HG03558 (cell line): Measurements from ENCODE around the gene NKIRAS2.

ENCODE experiments used
- ATAC-seq: cut with Tn5 transposase; IDR thresholded peaks from one replicate; pipeline ENCODE4 v1.9.1; 2021; ENCODE audit warnings: moderate number of reproducible peaks; ENCODE audit not compliant: unreplicated experiment; ENCODE audit errors: extremely low read depth

The NKIRAS2 gene

DNA sequence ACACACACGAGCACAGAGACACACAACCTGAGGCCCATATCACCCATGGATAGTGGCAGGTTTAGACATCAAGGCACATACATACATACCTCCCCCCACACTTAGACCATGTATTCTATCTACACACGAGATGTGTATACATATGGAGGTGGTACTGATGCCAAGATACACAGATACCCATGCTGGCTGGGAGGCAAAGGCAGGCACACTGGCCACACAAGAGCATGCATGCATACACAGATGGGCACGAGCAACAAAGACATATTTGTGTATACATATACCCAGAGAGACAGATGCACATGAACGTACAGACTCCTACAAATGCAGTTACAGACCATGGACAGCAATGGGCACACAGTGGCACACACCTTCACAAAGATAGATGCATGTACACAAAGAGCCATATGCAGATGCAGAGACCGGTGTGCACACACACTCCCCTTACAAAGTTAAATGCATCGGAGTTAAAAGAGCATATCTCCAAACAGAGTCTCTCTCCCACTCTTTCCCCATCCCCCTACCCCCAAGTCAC is 32.5 kb downstream of the NKIRAS2 start:
- ATAC-seq = no peak

DNA sequence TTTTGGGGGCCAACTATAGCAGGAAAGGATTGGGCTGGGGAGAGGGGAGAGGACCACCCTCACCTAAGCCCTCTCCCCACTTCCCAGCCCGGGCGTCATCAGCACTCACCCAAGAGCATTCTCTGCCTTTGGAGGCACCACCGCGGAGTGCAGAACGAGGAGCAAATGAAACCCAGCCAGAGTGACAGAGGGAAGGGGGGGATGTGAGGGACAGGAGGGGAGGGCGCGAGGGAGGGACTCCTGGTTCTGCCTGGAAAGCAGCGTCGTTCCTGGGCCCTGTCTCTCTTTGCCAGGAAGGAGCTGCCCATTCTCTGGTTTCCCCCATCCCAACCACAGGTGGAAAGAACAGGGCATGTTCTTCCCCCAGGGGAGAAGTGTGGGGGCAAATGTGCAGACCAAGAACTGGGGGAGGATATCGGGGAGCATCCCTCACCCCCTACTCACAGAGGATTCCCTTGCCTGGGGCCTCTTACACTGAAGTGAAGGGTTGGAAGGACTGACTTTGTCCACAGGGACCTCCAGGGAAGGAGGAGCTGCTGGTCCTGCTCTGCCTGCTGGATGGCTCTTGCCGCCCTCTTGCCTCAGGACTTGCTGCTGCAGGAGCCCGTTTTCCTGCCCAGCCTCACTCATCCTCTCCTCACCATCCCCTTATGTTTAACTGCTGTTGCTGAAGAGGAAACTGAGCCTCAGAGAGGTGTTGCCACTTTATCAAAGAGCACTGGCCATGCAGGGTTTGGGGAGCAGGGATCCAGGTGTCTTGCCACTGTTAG is 34.0 kb downstream of the NKIRAS2 start:
- ATAC-seq = no peak

DNA sequence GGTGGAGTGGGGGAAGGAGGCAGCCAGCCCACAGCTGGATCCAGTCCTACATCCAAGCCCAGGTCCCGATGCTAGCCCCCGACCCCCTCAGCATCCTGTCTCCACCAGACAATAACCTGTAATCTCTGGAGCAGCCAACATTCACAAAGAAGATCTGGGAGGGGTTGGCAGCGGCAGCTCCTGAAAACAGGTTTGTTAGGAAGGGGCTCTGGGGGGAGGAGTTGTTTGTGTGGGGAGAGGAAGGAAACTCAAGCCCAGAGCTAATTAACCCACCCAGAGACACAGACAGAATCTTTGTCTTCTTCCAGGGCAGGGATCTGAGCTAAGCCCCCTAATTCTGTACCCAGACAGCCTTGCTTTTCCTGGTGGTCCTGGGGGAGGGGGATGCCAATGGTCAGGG is 35.1 kb downstream of the NKIRAS2 start:
- ATAC-seq = no peak

DNA sequence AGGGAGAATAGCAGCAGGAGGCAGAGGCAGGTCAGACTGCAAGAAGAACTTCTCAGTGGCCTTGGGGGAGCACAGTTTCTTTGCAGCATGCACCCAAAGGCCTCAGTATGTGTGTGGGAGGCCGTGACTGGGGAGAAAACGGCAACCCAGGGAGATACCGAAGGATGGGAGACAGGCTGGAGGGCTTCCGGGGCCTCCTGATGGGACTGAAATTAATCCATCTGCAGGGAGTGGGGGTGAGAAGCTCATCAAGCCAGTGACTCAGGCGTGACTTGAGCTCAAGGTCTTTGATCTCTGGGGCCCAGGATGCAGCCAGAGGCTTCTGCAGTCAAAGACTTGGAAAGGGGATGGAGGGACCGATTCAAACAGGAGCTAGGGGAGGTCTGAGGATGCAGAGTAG is 35.6 kb downstream of the NKIRAS2 start:
- no peak for ATAC-seq

DNA sequence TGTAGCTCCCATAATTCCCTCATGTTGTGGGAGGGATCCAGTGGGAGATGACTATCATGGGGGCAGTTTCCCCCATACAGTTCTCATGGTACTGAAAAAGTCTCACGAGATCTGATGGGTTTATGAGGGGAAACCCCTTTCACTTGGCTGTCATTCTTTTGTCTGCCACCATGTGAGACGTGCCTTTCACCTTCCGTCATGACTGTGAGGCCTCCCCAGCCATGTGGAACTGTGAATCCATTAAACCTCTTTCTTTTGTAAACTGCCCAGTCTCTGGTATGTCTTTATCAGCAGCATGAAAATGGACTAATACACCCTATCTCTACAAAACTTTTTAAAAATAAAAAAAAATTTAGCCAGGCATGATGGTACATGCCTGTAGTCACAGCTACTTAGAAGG is 36.7 kb downstream of the NKIRAS2 start:
- no peak for ATAC-seq

DNA sequence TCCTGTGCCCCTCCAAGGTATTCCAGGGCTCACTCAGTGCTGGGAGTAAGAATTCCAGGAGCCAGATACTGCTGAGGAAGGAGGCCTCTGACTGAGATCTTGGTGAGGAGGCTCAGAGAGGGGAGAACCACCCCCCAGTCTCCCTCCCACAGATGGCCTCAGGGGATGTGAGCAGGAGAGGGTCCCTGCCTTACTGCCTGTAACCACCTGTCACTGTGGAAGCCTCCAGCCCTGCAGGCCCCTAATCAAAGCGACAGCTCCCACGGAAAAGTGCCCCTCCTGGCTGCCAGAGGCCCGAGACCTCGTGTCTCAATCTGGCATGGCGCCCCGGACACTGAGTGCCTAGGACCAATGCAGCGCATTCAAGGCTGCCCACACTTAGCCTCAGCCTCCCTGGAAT is 38.2 kb downstream of the NKIRAS2 start:
- ATAC-seq = no peak

DNA sequence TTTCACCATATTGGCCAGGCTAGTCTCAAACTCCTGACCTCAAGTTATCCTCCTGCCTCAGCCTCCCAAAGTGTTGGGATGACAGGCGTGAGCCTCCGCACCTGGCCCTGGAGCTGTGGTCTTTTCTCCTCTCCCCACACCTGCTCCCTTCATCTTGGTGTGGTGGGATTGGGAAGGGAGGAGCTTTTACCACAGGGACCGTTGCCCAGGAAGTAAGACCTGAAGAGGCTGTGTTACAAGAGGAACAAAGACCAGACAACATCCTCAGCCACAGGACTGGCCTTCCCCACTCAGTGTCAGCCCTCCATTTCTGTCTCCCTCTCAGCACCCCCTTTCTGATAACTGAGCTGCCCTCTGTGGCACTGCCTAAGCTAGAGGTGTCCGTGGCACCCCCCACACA is 39.9 kb downstream of the NKIRAS2 start:
- ATAC-seq = no peak

DNA sequence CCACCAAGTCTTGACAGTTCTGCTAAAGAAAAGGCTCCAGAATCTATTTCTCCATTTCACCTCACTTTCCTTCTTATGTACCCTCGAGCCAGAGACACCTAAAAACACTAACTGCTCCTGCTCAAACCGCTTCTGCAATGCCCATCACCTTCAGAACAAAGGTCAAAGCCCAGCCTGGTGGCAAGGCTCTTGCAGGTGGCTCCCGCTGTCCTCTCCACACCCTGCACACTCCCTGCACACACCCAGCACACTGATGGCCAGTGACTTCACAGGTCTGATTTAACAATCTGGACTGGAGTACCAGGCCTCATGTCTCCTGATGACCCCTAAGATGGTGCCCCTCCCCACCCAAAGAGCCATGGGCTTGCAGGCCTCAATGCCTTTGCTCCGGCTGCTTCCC is 40.3 kb downstream of the NKIRAS2 start:
- no peak for ATAC-seq

DNA sequence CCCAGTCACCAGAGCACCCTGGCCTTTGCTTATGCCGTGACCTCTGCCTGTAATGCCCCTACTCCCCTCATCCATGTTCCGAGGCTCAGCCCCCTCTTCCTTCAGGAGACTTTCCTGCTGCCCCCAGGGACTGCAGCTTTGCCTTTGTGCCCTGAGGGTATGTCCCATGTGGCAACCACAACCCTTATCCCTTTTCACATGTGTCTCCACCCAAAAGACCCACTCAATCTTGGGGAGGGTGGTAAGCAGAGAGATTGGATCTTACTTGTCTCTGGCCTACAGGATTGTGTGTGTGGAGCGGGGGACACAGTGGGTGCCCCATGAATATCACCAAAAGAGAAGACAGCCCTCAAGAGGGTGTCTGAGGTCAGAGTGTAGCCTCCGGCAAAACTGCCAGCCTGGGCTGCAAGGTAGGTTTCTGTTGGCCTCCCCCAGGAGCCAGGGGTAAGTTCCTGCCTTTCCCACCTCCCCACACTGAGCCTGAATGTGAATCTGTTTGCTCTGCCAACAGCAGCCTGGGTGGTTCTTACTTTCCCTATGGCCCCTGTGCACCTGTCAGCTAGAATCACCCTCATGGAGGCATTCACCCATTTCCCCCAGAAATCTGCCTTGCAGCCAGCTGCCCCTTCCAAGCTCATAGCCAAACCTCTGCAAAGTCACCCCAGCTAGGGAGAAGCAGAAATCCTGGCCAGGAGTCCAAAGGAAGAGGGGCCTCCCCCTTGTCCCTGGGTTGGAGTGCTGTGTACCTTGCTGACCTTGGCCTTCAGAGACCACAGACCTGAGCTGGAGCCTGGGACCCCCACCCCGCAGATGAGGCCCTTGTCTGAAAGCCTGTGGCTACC is 42.0 kb downstream of the NKIRAS2 start:
- ATAC-seq = no peak

DNA sequence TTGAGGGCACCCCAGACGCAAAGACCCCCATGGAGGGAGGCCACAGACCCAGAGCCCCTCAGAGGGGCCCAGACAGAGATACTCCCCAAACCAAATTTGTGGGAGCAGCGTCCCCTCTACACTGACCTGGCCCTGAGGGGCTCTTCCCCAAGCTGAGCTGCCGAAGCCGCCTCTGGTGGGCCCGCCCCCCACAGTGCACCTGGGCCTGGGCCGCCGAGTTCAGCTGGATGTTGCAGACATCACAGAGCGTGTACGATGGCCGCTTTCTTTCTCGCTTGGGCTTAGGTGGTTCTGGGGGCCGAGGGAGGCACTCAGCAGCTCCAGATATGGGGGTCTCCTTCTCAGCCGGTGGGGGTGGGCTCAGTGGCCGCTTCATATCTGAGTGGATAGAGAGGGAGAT is 42.8 kb downstream of the NKIRAS2 start:
- no peak for ATAC-seq

DNA sequence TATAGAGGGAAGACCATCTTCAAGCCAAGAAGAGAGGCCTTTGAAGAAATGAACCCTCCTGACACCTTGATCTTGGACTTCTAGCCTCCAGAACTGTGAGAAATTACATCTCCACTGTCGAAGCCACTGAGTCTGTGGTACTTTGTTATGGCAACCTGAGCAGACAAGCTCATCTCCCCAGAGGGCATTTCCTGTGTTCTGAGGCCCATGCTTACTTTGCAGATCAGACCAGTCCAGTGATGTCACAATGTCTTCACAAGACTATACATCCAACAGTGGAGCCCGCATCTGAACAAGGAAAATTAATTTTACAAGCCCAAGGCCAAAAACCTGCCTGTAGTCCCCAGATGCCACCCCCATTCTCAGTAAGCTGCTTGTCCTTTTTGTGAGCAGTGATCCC is 45.3 kb downstream of the NKIRAS2 start:
- no peak for ATAC-seq

DNA sequence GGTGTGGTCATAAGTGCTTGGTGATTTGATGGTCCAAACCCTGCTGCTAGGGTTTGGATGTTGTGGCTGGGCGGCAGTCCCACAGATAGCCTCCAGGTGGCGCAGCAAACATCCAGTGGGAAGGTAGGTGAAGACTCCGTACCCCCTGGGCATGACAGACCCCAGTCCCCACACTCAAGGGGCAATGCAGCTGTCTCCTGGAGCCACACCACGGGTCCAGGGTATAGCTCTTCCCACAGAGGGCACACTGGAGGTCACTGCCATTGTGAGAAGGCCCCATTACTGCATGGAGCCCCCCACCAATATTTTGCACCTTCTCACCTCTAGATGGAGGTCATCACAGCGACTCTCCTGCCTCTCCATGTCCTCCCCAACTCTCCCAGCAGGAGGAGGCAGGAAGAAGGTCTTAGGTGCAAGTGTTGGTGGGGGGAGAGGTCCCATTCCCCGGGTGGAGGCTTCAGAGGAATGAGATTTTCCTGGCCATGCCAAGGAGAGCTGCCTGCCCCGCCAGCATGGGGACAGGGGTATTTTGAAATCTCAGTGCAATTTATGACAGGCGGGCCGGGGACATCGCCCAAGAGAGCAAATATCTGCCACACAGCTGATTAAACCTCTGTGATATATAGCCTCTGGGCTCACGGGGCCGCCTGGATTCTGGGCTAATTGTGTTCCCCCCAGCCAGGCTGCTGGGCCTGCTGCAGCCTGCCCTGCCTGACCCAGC is 47.6 kb downstream of the NKIRAS2 start:
- no peak for ATAC-seq

DNA sequence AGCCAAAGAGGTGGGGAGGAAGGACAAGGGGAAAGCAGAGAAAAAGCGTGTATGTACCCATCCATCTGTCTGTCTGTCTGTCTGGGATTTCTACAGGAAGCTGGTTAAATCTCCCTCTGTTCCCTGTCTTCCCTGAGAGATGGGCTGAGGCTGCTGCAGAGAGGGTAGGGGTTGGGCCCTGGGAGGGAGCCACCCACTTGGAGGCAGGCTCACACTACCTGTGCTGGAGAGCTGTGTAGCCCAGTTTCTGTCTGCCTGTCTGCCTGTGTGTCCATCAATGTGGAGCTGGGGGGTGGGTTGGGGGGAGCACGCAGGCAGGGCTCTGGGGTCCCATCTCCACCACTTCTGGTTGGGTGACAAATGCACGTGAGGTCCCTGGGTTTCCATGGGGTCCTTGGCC is 49.1 kb downstream of the NKIRAS2 start:
- ATAC-seq = no peak

DNA sequence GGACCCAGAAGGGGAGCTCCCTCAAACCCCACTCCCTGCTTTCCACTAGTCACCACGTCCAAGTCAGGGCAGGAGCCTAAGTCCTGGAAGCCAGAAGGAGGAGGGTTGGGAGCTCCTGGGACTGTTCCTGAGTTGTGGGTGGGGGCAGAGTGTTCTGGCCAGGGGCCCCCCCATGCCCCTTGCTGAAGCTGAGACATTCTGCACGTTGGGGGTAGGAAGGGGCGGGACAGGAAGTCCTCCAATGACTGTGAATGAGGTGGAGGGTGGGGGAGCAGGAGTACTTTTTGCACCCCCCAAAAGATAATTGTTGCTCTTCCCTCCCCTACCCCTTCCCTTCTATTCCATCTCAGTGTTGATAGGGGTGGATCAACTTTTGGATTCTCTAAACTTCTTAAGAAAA is 51.9 kb downstream of the NKIRAS2 start:
- no peak for ATAC-seq

DNA sequence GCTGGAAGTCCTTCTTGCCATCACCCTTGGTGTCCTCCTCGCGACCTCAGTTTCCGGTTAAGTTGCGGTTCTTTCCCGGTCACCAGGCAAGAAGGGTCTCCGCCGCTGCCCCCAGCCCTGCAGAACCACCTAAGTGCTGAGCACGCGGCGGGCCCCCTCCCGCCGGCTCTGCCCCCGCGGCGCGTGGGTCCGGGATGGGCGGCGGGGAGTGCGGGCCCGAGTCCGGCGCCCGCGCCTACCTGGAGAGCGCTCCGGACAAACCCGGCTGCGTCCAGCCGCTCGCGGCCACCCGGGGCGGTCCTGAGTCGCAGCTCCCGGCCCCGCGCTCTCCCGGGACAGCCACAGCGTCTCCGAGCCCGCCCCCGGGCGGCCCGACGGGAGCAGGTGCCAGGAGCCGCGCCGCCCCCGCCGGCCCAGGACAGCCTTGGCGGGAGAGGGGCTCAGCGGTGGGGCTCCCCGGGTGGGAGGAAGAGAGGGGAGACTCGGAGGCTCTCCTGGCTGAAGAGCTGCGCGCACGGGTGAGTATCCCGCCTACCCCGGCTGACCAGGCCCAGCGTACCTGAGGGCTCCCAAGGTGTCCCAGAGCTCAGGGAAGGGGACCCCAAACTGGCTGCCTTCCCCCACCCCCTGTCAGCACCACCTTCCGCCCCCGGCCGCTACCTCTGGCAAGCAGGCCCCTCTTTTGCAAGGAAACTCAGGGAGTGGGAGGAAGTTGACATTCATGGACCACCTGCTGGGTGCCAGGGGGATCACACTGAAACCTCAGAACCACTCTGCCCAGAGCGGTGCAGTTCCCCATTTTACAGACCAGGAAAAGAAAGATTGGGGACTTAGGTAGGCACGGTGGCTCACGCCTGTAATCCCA is 52.7 kb downstream of the NKIRAS2 start:
- ATAC-seq = no peak
